Right lung (tissue), 5 donors: ENCODE measurements around the gene RASAL2. TPM values are rescaled to one million over a fixed set of nuclear protein-coding genes. Genes with fewer than 3 reads are reported as not detected.
"Not testable (repeated sequence)": the region's sequence is repeated elsewhere in the genome, so short reads cannot be mapped to it uniquely, and the experiment has no call there.

ENCODE experiments used
- DNase-seq, 2 donors: peaks; one replicate each; pipeline ENCODE4 v3.0.0-alpha.2; 2013
- polyA plus RNA-seq, 5 donors: library from polyadenylated mRNA; unstranded; fragments of 120-200 nt; gene quantifications; one replicate each; pipeline versions ENCODE4 v1.2.1 to v1.2.3, GENCODE V29; 2013; ENCODE audit warnings: inconsistent platforms in 1 of 5, low replicate concordance in 1 of 5; ENCODE audit not compliant: insufficient read length in 5 of 5, insufficient read depth in 1 of 5

The RASAL2 gene
- polyA plus RNA-seq, 5 donors, result 17.2 to 34.3 (median 32.0) TPM

DNA sequence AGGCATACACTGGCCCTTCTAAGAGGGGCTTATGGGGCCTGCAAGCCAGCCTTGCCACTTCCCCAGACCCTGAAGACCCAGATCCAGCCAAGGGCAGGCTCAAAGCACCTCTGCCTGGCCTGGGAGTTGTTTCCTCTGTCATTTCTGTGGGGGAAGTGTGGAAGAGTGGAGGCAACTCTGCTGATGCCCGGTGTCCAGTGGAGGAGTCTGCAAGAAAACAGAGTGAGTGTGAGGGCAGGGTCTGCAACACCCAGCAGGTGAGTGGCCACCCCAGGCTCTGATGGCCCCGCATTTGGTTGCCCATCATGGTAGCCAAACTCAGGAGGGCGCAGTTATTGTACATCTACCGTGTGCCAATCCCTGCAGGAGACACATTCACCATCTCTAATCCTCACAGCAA lies 394.5 kb downstream of the RASAL2 start:
- no peak for DNase-seq

DNA sequence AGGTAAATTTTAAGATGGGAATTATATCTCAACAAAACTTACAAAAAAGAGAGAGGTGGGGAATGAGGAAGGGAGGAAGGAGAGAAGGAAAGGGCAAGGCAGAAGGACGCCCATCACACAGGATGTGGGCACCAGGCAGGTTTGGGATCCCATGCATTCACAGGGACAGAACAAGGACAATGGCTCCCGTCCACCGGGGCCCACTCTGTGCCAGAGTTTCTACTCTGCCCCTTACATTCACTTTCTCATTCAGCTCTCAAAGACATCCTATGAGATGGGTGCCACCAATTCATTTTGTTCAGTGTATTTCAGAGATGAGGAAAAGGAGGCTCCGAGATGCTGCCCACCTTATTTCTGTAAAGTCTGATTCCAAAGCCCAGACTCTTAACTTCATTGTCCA lies 395.5 kb downstream of the RASAL2 start:
- DNase-seq, result no peak

GRCh38 chr1:178490136-178490535 lies 396.2 kb downstream of the RASAL2 start:
- no peak for DNase-seq

GRCh38 chr1:178490967-178491366 lies 397.1 kb downstream of the RASAL2 start:
- DNase-seq, result no peak

GRCh38 chr1:178491721-178492120 lies 397.8 kb downstream of the RASAL2 start:
- no peak for DNase-seq

DNA sequence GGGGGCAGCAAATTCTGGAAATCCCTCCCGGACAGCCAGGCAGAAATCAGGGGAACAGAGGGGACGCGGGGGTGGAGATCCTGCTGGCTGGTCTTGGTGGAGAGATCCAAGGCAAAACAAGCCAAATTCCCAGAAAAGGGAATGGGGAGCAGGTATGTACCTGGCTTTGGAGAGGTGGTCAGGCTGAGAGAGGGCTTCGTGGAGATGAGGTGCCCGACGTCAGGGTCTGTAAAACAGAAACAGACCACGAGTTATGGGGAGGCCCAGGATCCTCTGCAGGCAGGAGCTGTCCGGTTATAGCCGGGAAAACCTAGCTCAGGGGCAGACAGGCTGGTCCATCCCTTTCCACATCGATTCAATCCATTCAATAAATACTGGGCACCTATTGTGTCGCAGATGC lies 398.4 kb downstream of the RASAL2 start:
- DNase-seq, result no peak

DNA sequence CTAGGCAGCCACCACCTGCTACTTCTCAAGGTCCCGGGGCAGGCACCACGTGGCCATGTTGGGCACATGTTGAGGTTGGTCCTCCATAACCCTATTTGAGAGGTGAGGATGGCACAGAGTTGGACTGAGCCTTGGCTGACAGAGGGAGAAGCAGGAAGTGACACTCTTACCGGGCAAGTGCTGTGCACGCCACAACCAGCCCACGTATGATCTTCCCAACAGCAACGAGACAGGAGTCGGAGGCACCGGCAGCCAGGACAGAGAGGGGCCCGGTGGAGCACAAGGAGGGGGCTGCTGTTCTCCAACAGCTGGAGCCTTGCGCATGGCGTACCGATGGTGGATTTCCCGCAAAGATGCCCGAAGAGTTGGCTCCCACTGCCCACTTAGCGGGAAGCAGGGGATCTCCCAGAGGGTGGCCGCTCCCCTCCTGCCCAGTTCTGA lies 399.4 kb downstream of the RASAL2 start:
- DNase-seq, result no peak

GRCh38 chr1:178494569-178494971 lies 400.7 kb downstream of the RASAL2 start:
- no peak for DNase-seq

- no peak for DNase-seq
Measured at GRCh38 chr1:178495158-178495557, 401.3 kb downstream of the RASAL2 start.

GRCh38 chr1:178495741-178496409 lies 402.0 kb downstream of the RASAL2 start:
- no peak for DNase-seq

GRCh38 chr1:178496410-178497135 lies 402.7 kb downstream of the RASAL2 start, which contains the start of gene CLEC20A:
CLEC20A (minus strand) TSS chr1:178496964; CDS start chr1:178496939, 25 bp downstream.
- no peak for DNase-seq

DNA sequence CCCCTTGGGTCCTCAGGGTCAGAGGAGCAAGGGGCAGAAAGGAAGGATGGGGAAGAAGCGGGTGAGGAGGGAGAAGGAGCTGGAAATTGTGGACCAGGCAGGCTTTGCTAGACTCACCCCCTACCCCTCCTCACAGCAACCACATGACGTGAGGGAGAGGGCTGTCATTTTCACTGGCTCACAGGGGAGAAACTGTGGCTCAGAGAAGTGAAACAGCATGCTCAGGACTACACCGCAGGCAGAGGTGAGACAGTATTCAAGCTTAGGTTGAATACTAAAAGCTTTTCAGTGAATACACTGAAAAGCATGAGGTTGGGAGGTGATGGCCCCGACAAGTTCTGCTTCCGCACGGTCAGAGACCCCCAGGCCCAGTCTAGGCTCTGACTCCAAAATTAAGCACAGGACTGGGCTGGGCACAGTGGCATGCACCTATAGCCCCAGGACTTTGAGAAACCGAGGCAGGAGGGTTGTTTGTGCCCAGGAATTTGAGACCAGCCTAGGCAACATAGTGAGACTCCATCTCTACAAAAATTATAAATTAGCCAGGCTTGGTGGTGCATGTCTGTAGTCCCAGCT lies 404.1 kb downstream of the RASAL2 start:
- DNase-seq, result no peak

DNA sequence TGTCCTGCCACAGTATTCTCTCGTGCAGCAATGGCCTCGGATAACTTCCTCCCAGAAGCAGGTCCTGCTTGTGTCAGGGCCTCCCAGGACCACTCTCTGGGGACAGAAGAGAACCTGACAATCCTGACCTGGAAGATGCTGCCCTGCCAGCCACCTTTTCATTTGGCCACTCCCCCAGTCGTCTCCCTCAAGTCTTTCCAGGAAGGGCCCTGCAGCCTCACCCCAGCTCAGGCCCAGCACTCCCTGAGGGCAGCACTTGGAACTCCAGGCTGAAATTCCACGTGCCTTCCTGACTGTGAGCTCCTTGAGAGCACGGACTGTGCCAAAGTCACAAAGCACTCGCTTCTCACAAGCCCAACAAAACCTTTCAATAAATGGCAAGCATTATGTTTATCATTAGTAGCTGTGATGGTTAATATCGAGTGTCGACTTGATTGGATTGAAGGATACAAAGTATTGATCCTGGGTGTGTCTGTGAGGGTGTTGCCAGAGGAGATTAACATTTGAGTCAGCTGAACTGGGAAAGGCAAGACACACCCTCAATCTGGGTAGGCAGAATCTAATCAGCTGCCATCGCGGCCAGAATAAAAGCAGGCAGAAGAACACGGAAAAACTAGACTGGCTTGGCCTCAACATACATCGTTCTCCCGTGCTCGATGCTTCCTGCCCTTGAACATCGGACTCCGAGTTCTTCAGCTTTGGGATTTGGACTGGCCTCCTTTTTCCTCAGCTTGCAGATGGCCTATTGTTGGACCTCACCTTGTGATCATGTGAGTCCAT lies 405.2 kb downstream of the RASAL2 start:
- DNase-seq, result no peak

- no peak for DNase-seq
Measured at GRCh38 chr1:178500091-178500770, 406.3 kb downstream of the RASAL2 start.

GRCh38 chr1:178500936-178501554 lies 407.1 kb downstream of the RASAL2 start:
- DNase-seq, result no peak

DNA sequence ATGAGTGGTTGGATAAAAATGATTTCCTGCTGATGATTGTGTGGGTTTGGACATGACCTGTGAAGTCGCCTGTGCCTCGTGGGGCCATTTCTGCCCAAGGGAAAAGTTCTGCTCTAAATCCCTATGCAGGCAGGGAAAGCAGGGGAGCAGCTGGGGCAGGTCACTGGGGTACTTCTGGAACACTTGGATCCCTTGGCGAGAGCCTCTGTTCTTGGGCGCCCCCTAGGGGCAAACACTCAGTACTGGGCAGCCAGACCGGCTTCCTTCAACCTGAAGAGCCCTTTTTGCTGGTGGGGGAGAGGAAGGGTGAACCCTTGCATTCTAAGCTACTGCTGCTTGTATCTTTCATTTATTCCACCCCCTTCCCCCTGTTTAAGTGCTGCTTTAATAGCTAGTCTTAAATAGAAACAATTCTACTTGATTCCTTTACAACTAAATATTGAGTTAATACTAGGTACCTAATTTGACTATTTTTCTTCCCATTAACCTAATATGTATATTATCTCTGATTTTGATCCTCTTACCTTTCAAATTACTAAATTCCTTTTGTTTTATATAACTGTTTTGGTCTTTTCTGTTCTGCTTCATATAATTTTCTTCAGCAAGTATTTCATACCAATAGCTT lies 407.9 kb downstream of the RASAL2 start:
- DNase-seq, result peak; percentile 51 to 71

DNA sequence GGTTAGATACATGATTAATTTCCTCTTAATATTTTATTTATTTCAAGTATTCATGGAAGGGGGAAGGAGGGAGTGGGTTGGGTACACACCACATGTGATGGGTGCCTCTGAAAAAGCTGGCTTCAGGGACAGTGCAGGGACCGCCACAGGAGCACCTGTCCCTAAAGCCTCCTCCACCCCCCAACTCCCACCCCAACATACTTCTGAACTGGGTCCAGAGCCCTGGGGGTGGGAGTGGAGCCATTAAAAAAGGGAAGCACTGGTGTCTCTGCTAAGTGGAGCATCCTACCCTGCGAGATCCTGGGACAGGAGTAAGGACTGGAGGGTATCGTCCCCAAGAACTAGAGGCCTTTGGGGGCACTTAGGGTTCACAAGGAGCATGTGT lies 408.4 kb downstream of the RASAL2 start:
- DNase-seq, result no peak

GRCh38 chr1:178502856-178503255 lies 409.0 kb downstream of the RASAL2 start:
- no peak for DNase-seq

GRCh38 chr1:178503316-178503715 lies 409.4 kb downstream of the RASAL2 start:
- DNase-seq, result not testable (repeated sequence)

DNA sequence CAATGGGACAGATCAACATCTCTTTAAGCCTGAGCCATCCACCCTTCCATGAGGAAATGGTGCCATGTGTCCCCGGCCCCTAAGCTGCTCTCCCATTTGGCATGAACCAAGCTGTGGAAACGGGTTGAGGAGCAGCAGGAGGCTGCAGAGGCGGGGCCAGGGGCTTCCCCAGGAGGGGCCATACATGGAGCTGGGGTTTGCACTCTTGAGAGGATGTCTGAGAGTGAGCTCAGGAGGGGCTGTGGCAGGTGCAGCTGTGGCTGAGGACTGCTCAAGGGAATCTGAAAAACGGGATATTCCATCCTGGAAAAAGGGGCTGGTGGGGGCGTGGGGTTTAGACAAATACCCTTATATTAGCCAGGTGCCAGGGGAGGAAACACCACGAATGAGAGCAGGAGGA lies 409.9 kb downstream of the RASAL2 start:
- no peak for DNase-seq

DNA sequence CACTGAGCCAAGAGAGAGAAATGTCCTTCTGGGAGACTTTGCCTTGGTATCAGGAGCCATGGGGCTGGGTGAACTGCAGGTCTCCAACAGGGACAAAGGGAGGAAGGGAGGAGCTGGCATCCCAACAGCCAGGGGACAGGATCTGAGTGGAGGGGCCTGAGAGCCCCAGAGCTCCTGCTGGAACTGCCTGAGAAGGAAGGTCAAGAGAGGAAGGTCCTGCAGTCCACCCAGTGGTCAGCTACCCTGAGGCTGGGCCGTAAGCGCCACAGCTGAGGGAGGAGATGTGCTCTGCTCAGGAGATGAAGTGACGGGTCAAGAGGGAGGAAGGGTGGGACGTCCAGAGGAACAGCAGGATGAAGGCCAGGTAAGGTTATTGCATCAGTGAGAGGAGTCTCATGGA lies 410.4 kb downstream of the RASAL2 start:
- no peak for DNase-seq
